Gastroesophageal sphincter (tissue), 4 donors: ENCODE data around the gene ATP2C2. TPM values are rescaled to one million over a fixed set of nuclear protein-coding genes. Genes with fewer than 3 reads are reported as not detected.
"Not testable (repeated sequence)": the region's sequence is repeated elsewhere in the genome, so short reads cannot be mapped to it uniquely, and the experiment has no call there.

Experiments used
- ATAC-seq: fragments of 150-250 bp; one replicate; pipeline ENCODE4 v1.9.1; 2016; ENCODE audit warnings: mild to moderate bottlenecking, moderate library complexity
- H3K27ac ChIP-seq, 4 donors: fragments of 200-600 bp; sonication (generic) in 3 of 4; 1 replicate in 3 of 4; 2 replicates in 1 of 4; pipeline ENCODE4 v1.5.1; 2016 to 2019
- H3K27me3 ChIP-seq: fragments of 200-600 bp; sonication (generic); one replicate; pipeline ENCODE4 v1.5.1; 2019
- H3K36me3 ChIP-seq, 2 donors: fragments of 200-600 bp; sonication (generic); one replicate each; pipeline ENCODE4 v1.5.1; 2019; ENCODE audit warnings: control low read depth in 1 of 2
- H3K4me1 ChIP-seq, 3 donors: fragments of 200-600 bp; sonication (generic); 1 replicate in 2 of 3; 2 replicates in 1 of 3; pipeline ENCODE4 v1.5.1; 2016 to 2019; ENCODE audit warnings: control low read depth in 2 of 3
- H3K4me3 ChIP-seq, 2 donors: fragments of 200-600 bp; sonication (generic); one replicate each; pipeline ENCODE4 v1.5.1; 2019; ENCODE audit warnings: mild to moderate bottlenecking in 1 of 2, moderate library complexity in 1 of 2
- H3K9me3 ChIP-seq, 3 donors: fragments of 200-600 bp; sonication (generic); one replicate each; pipeline ENCODE4 v1.5.1; 2017 to 2019; ENCODE audit warnings: control low read depth in 2 of 3
- EP300 ChIP-seq: sonication (generic); formaldehyde crosslinking; IDR thresholded peaks from one replicate; pipeline ENCODE4 v1.6.1; 2017; ENCODE audit warnings: antibody characterized with exemption, mild to moderate bottlenecking
- POLR2A ChIP-seq, 2 donors: fragments of 450-650 bp; IDR thresholded peaks; one replicate each; pipeline ENCODE4 v1.6.1; 2017; ENCODE audit warnings: antibody characterized with exemption in 2 of 2, mild to moderate bottlenecking in 2 of 2, moderate library complexity in 1 of 2
- POLR2AphosphoS5 ChIP-seq: sonication (generic); formaldehyde crosslinking; IDR thresholded peaks from one replicate; pipeline ENCODE4 v1.6.1; 2017; ENCODE audit warnings: antibody characterized with exemption
- WGBS, 2 donors: methylation state at CpG; one replicate each; pipeline ENCODE4 v1.1.5; 2018; ENCODE audit warnings: low coverage in 1 of 2; 5-methylcytosine and 5-hydroxymethylcytosine counted together
- total RNA-seq, 4 donors: library from RNA; depleted of rRNA; stranded (reverse); fragments of >200 nt; gene quantifications; one replicate each; pipeline ENCODE4 v1.1.0, GENCODE V29; 2016
- TF ChIP-seq, protein P1 (sequence below), 4 experiments: fragments of 200-600 bp in 2 of 4; fragments of 450-650 bp in 2 of 4; sonication (generic) in 1 of 4; IDR thresholded peaks; one replicate each; pipeline ENCODE4 v1.5.1; 2017 to 2019; ENCODE audit warnings: antibody characterized with exemption in 4 of 4, mild to moderate bottlenecking in 2 of 4, moderate library complexity in 2 of 4

ATP2C2 gene
- total RNA-seq, 4 donors from 2014 or later: 0.13 to 1.3 (median 0.31) TPM; not detected in 1

DNA sequence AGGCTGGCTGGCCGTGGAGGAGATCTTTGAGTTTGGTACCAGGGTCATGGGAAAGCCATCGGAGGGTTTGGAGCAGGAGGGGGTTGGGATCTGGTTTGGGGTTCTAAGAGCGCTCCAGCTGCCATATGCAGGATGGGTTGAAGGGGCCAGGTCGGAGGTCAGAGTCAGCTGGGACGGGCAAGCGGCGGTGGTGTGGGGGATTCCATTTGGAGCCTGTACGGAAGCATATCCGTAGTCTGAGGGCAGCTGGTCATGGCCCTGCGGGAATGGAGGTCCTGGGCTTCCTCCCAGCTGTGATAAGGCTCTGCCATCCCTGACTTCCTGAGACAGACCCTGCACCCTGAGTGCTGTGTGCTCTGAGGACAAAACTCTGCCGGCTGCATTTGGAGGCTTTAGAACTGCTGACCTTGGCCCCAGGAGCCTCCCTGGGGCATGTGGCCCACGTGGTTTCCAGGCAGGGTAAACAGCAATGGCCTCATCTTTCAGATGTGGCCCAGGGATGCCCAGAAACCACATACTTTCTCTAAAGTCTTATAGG lies 46.5 kb downstream of the ATP2C2 start:
- H3K4me3 ChIP-seq: no peak overlapping the region
- no peak for TF ChIP-seq POLR2AphosphoS5
- TF ChIP-seq, protein P1, sequence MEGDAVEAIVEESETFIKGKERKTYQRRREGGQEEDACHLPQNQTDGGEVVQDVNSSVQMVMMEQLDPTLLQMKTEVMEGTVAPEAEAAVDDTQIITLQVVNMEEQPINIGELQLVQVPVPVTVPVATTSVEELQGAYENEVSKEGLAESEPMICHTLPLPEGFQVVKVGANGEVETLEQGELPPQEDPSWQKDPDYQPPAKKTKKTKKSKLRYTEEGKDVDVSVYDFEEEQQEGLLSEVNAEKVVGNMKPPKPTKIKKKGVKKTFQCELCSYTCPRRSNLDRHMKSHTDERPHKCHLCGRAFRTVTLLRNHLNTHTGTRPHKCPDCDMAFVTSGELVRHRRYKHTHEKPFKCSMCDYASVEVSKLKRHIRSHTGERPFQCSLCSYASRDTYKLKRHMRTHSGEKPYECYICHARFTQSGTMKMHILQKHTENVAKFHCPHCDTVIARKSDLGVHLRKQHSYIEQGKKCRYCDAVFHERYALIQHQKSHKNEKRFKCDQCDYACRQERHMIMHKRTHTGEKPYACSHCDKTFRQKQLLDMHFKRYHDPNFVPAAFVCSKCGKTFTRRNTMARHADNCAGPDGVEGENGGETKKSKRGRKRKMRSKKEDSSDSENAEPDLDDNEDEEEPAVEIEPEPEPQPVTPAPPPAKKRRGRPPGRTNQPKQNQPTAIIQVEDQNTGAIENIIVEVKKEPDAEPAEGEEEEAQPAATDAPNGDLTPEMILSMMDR (IDR thresholded peaks at IDR 0.05): no peak
- no peak for TF ChIP-seq POLR2A (IDR thresholded peaks at IDR 0.05)
- TF ChIP-seq EP300: no peak
- no peaks in the 10 kb centered on the region for H3K4me1 ChIP-seq
- H3K27ac ChIP-seq: no peak overlapping the region
- no peaks in the 10 kb centered on the region for H3K36me3 ChIP-seq
- no peak for ATAC-seq
- no peaks in the 10 kb centered on the region for H3K9me3 ChIP-seq
- peaks cover 33% of the 10 kb centered on the region for H3K27me3 ChIP-seq
- 38 to 51% methylated on average over 8 of the region's 12 CpGs for WGBS, 2 donors

DNA sequence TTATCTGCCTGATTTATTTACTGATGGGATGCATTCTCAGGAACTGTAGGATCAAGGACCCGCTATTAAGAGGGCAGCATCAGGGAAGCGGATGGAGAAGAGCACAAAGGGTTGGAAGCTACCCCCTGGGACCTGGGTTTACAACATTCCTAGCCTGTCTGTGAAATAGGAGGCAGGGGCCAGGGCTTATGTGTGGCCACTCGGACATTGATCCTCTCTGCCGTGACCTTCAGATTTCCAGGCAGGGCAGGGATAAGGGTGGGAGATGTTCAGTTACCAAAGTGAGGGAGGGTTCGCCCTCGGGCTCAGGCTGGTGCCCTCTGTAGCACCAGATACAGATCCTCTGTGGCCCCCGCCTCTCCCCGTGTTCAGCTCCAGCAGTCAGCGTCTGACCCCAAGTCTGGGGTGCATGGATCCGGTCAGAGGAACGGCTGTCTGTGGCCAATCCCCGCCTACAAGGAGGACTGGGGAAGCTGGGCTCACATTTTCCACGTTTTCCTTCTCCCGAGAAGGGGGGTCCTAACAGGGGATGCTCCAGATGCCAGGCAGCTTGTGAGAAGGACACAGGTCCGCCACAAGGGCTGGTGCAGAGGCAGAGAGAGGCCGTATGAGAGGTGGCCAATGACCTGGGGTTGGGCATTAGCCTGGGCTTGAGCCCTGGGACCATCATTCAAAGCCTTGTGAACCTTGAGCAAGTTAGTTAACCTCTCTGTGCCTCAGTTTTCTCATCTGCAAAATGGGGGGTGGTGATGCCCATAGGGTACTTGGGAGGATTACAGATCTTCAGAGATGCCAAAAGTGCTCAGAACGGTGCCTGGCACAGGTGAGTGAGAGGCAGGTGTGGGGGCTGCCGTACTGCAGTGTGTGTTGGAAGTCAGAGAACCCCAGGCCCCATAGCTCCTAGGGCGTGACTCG lies 48.3 kb downstream of the ATP2C2 start:
- H3K9me3 ChIP-seq: no peaks in the 10 kb centered on the region
- H3K36me3 ChIP-seq: no peaks in the 10 kb centered on the region
- H3K4me1 ChIP-seq: no peaks in the 10 kb centered on the region
- TF ChIP-seq, protein P1 (IDR thresholded peaks at IDR 0.05): no peak
- WGBS, 2 donors: 61% methylated on average over 4 to 7 of the region's 20 CpGs
- no peak for ATAC-seq
- no peak overlapping the region for H3K4me3 ChIP-seq
- peaks cover 35% of the 10 kb centered on the region for H3K27me3 ChIP-seq
- H3K27ac ChIP-seq: no peak overlapping the region

DNA sequence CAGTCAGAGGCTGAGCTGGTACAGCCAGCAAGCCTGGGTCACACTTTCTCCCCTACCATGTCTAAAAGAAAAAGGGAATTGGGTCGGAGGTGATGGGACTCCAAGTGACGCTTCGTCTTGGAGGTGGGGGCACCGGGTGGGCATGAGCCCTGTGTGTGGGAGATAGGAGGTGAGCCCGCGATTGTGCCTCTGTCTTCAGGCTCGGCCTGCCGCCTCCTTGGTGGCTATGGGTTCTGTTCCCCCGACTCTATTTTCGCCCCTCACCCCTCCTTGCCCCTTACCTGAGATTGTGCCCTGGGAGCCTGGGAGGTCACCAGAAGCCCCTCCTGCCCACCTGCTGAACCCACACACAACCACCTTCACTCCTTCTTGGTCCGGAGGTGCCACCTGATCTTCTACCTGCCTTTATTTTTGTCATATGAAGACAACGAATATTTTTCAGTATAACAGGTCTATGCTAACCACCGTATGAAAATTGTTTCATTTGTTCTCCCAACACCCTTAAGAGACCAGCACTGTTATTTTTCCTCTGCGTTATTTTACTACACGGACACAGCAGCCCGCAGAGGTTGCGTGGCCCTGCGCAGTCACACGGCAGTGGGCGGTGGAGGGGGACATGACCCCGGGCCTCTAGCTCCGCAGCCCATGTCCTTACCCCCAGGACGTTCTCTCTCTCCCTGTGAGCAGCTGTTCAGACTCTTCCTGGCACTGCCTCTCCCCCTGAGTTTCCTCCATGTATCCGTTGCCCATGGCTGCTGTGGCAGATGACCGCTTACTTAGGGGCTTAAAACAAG lies 49.9 kb downstream of the ATP2C2 start:
- Histone ChIP-seq H3K36me3 (no peaks in the 10 kb centered on the region), H3K4me3 (no peak overlapping the region), H3K9me3 (no peaks in the 10 kb centered on the region), H3K27me3 (peaks cover 35% of the 10 kb centered on the region), H3K4me1 (no peaks in the 10 kb centered on the region), H3K27ac (no peak overlapping the region)
- ATAC-seq: no peak
- no peak for TF ChIP-seq POLR2A (IDR thresholded peaks at IDR 0.05)
- TF ChIP-seq, protein P1 (IDR thresholded peaks at IDR 0.05): no peak
- TF ChIP-seq EP300: no peak
- TF ChIP-seq POLR2AphosphoS5: no peak
- 85% methylated on average over 13 of the region's 25 CpGs for WGBS, 2 donors

DNA sequence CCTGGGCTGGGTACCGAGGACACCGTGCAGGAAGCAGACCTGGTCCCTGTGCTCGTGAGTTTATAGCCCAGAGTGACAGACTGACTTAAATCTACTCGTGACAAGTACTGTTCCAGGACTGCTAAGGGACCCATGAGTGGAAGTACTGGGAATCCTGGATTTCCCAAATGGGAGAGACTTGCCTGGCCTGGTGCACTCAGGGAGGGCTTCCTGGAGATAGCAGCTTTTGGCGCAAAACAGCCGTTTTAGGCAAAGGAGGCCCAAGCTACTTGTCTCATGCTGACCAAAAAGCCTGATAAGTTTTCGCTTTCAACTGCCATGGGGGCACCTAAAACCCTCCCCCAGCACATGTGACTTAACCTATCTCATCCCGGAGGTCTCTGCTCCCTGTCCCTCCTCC lies 51.4 kb downstream of the ATP2C2 start:
- TF ChIP-seq POLR2A (IDR thresholded peaks at IDR 0.05): no peak
- no peaks in the 10 kb centered on the region for H3K36me3 ChIP-seq
- peaks cover 35% of the 10 kb centered on the region for H3K27me3 ChIP-seq
- H3K27ac ChIP-seq: no peak overlapping the region
- H3K4me3 ChIP-seq: no peak overlapping the region
- ATAC-seq: no peak
- no peaks in the 10 kb centered on the region for H3K4me1 ChIP-seq
- no peaks in the 10 kb centered on the region for H3K9me3 ChIP-seq
- 82 to 92% methylated on average over 2 to 3 of the region's 8 CpGs for WGBS, 2 donors

DNA sequence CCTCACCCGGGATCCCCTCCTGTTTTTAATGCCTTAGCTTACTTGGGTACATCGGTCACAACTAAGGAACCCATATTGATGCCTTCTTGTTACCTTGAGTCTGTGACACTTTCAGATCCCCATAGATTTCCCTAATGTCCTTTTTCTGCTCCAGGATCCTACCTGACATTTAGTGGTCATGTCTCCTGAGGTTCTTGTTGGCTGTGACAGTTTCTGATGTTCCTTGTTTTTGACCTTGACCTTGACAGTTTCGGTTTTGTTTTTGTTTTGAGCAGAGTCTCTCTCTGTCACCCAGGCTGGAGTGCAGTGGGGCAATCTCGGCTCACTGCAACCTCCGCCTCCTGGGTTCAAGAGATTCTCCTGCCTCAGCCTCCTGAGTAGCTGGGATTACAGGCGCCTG lies 52.2 kb downstream of the ATP2C2 start:
- not testable (repeated sequence) for ATAC-seq, H3K4me1 ChIP-seq, H3K9me3 ChIP-seq, H3K36me3 ChIP-seq, H3K4me3 ChIP-seq, H3K27ac ChIP-seq
- H3K27me3 ChIP-seq: peaks cover 38% of the 10 kb centered on the region
- WGBS, 2 donors: 68 to 71% methylated on average over 3 to 4 of the region's 6 CpGs
